Sigmoid colon (tissue), 7 donors: Measurements from ENCODE around the gene KRT80. TPM values are rescaled to one million over a fixed set of nuclear protein-coding genes. Genes with fewer than 3 reads are reported as not detected.

Source experiments
- DNase-seq: peaks from one replicate; pipeline ENCODE4 v3.0.0-alpha.2; 2019
- H3K27ac ChIP-seq, 4 donors: fragments of 200-600 bp; sonication (generic); one replicate each; pipeline ENCODE4 v1.5.1; 2016 to 2019; ENCODE audit warnings: mild to moderate bottlenecking in 1 of 4
- H3K27me3 ChIP-seq, 3 donors: fragments of 200-600 bp; sonication (generic); one replicate each; pipeline ENCODE4 v1.5.1; 2019; ENCODE audit warnings: mild to moderate bottlenecking in 1 of 3
- H3K36me3 ChIP-seq, 4 donors: fragments of 200-600 bp; sonication (generic); one replicate each; pipeline ENCODE4 v1.5.1; 2016 to 2019
- H3K4me1 ChIP-seq, 4 donors: fragments of 200-600 bp; sonication (generic); one replicate each; pipeline ENCODE4 v1.5.1; 2017 to 2019
- H3K4me3 ChIP-seq, 4 donors: fragments of 200-600 bp; sonication (generic); one replicate each; pipeline ENCODE4 v1.5.1; 2017 to 2019; ENCODE audit warnings: mild to moderate bottlenecking in 2 of 4, moderate library complexity in 1 of 4
- H3K9me3 ChIP-seq, 4 donors: fragments of 200-600 bp in 3 of 4; sonication (generic) in 3 of 4; one replicate each; pipeline versions ENCODE4 v1.5.1 to v1.6.1; 2013 to 2019
- EP300 ChIP-seq, 4 donors: sonication (generic); formaldehyde crosslinking; IDR thresholded peaks; one replicate each; pipeline ENCODE4 v1.6.1; 2017; ENCODE audit warnings: antibody characterized with exemption in 4 of 4
- POLR2A ChIP-seq, 2 donors: fragments of 450-650 bp; IDR thresholded peaks; one replicate each; pipeline ENCODE4 v1.6.1; 2016; ENCODE audit warnings: antibody characterized with exemption in 2 of 2, mild to moderate bottlenecking in 2 of 2, moderate library complexity in 2 of 2
- POLR2AphosphoS5 ChIP-seq, 4 donors: sonication (generic); formaldehyde crosslinking; IDR thresholded peaks; one replicate each; pipeline ENCODE4 v1.6.1; 2017; ENCODE audit warnings: antibody characterized with exemption in 4 of 4
- WGBS, 2 donors: extraction: QIAGEN DNeasy Blood & Tissue Kit; methylation state at CpG; one replicate each; pipeline ENCODE4 v1.1.7; 2013; 5-methylcytosine and 5-hydroxymethylcytosine counted together
- intact Hi-C: fragments of 100-400 bp; cut with DNase I; formaldehyde crosslinking; loops from one replicate; pipeline ENCODE4 v1.15.1; 2023
- polyA plus RNA-seq, 3 donors: library from polyadenylated mRNA; stranded (reverse); fragments of 200-250 nt; gene quantifications; one replicate each; pipeline ENCODE4 v1.2.3, GENCODE V29; 2013
- total RNA-seq, 4 donors: library from RNA; depleted of rRNA; stranded (reverse); fragments of >200 nt; gene quantifications; one replicate each; pipeline ENCODE4 v1.1.0, GENCODE V29; 2016
- TF ChIP-seq, protein P1 (sequence below), 4 experiments: fragments of 450-650 bp in 3 of 4; fragments of 200-600 bp in 1 of 4; IDR thresholded peaks; one replicate each; pipeline ENCODE4 v1.5.1; 2016 to 2019; ENCODE audit warnings: antibody characterized with exemption in 4 of 4, mild to moderate bottlenecking in 3 of 4, moderate library complexity in 2 of 4
- donor health status: healthy with polysubstance abuse.
- donor health status: Bipolar disorder and iron deficiency.
- donor health status: healthy.

Gene KRT80
- total and polyA plus RNA-seq, 7 donors = under 0.01 to 0.34 TPM; not detected in 5

DNA sequence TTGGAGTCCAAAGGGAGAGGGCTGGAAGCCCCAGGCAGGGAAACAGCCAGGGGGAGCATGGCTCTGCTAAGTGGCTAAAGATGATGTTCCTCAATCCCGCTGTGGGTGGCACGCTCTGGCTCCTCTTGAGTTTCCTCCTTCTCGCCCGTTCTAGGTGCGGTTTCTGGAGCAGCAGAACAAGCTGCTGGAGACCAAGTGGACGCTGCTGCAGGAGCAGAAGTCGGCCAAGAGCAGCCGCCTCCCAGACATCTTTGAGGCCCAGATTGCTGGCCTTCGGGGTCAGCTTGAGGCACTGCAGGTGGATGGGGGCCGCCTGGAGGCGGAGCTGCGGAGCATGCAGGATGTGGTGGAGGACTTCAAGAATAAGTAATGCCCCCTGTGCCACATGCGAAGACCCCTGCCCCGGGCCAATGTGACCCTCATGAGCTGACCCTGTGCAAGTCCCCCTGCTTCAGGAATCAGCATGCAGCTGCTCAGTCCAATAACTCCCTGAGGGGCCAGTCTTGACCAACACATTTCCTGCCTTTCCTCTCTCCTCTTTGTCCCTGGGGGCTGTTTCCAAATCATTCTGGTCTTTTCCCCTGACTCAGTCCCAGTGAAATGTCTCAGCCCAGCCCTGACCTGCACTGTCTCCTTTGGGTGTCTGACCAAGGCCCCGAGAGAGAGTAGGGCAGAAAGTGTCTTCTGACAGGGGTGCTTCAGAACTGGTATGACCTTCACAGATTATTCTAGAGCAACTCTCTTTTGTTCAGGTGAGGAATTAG is 43.4 kb upstream of the KRT80 start:
- WGBS, 2 donors = 92 to 93% methylated on average over 15 of the region's 15 CpGs
- Histone ChIP-seq H3K36me3 (no peaks in the 10 kb centered on the region), H3K9me3 (no peaks in the 10 kb centered on the region), H3K4me1 (peaks cover 0 to 30% (median 18%) of the 10 kb centered on the region in 4 donors), H3K27ac (no peak overlapping the region), H3K27me3 (peaks cover 10 to 33% (median 23%) of the 10 kb centered on the region in 3 donors), H3K4me3 (no peak overlapping the region)
- peak; percentile 57 for DNase-seq
- TF ChIP-seq, protein P1, sequence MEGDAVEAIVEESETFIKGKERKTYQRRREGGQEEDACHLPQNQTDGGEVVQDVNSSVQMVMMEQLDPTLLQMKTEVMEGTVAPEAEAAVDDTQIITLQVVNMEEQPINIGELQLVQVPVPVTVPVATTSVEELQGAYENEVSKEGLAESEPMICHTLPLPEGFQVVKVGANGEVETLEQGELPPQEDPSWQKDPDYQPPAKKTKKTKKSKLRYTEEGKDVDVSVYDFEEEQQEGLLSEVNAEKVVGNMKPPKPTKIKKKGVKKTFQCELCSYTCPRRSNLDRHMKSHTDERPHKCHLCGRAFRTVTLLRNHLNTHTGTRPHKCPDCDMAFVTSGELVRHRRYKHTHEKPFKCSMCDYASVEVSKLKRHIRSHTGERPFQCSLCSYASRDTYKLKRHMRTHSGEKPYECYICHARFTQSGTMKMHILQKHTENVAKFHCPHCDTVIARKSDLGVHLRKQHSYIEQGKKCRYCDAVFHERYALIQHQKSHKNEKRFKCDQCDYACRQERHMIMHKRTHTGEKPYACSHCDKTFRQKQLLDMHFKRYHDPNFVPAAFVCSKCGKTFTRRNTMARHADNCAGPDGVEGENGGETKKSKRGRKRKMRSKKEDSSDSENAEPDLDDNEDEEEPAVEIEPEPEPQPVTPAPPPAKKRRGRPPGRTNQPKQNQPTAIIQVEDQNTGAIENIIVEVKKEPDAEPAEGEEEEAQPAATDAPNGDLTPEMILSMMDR (IDR thresholded peaks at IDR 0.05) = no peak
- TF ChIP-seq POLR2AphosphoS5 (IDR thresholded peaks at IDR 0.05) (no peak), EP300 (IDR thresholded peaks at IDR 0.05) (no peak), POLR2A (IDR thresholded peaks at IDR 0.05) (no peak)
- intact Hi-C loops = no loop called here

DNA sequence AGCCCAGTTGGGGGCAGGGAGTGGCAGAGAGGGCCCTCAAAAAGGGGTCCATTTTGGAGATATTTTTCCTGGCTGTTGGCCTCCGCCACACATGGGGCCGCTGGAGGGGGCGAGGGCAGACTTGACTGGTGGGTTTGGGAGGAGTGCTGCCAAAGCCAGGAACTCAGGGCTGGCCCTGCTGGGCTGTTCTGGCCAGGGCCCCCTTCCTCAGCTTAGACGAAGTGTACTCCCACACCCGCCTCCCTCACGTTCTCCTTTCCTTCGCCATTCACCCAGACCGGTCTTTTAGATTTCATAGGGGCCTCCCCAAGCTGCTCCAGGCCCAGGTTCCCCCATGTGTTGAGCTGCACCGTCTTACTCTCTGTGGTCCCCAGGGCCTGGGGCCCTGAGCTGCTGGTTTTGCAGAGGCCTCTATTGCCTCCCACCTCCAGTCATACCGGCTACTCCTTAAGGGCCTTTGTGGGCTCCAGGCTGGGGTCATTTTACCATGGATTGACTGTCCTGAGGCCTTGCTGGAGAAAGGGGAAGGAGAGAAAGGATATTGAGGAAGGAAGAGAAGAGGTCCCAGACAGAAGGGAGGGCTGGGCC is 42.5 kb upstream of the KRT80 start:
- peaks cover 10 to 33% (median 23%) of the 10 kb centered on the region in 3 donors for H3K27me3 ChIP-seq

DNA sequence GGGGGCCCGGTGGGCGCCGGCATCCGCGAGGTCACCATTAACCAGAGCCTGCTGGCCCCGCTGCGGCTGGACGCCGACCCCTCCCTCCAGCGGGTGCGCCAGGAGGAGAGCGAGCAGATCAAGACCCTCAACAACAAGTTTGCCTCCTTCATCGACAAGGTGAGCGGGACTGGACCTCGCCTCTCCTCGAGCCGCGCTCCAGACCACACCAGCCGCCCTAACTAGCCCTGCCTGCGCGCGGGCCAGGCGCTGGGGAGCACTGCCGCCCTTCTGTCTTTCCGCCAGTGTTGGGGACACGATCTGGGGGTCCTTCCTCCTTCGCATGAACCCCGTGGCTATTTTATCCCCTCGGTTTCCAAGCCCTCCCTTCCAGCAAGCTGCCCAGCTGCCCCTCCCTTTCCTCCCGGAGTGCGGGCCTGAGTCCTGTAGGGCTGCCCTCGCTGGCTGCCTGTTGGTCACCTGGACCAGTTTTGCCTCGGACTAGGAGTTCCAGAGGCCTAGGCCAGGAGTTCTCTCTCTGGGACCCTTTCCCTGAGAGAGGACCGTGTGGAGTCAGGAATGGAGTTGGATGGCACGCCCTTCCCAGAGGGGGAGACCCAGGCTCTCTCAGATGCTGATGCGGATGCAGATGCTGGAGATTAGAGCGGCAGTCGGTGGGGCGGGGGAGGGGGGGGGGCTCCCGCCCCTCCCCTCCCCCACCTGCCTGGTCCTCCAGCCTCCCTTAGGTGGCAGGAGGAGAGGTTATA is 41.8 kb upstream of the KRT80 start:
- 37 to 67% methylated on average over 40 of the region's 40 CpGs for WGBS, 2 donors
- H3K27me3 ChIP-seq = peaks cover 10 to 33% (median 23%) of the 10 kb centered on the region in 3 donors
- no peaks in the 10 kb centered on the region for H3K9me3 ChIP-seq
- peak overlapping the region in 1 of 4 donors; percentile 42 for H3K27ac ChIP-seq
- H3K4me3 ChIP-seq = no peak overlapping the region
- TF ChIP-seq EP300 (IDR thresholded peaks at IDR 0.05) (no peak), POLR2AphosphoS5 (IDR thresholded peaks at IDR 0.05) (no peak), POLR2A (IDR thresholded peaks at IDR 0.05) (no peak)
- TF ChIP-seq, protein P1 (IDR thresholded peaks at IDR 0.05) = no peak
- no peaks in the 10 kb centered on the region for H3K36me3 ChIP-seq
- peaks cover 0 to 30% (median 18%) of the 10 kb centered on the region in 4 donors for H3K4me1 ChIP-seq
- peak; percentile 63 for DNase-seq
- intact Hi-C loops = no loop called here

More for the DNA sequence above, 42.5 kb upstream of the KRT80 start:
- Histone ChIP-seq H3K36me3 (no peaks in the 10 kb centered on the region), H3K4me3 (no peak overlapping the region), H3K27ac (peak overlapping the region in 1 of 4 donors; percentile 14), H3K9me3 (no peaks in the 10 kb centered on the region), H3K4me1 (peaks cover 0 to 30% (median 18%) of the 10 kb centered on the region in 4 donors)
- intact Hi-C loops = no loop called here
- TF ChIP-seq POLR2AphosphoS5 (IDR thresholded peaks at IDR 0.05) (no peak), POLR2A (IDR thresholded peaks at IDR 0.05) (no peak), EP300 (IDR thresholded peaks at IDR 0.05) (no peak)
- DNase-seq = peak; percentile 34
- 89 to 95% methylated on average over 10 of the region's 10 CpGs for WGBS, 2 donors

DNA sequence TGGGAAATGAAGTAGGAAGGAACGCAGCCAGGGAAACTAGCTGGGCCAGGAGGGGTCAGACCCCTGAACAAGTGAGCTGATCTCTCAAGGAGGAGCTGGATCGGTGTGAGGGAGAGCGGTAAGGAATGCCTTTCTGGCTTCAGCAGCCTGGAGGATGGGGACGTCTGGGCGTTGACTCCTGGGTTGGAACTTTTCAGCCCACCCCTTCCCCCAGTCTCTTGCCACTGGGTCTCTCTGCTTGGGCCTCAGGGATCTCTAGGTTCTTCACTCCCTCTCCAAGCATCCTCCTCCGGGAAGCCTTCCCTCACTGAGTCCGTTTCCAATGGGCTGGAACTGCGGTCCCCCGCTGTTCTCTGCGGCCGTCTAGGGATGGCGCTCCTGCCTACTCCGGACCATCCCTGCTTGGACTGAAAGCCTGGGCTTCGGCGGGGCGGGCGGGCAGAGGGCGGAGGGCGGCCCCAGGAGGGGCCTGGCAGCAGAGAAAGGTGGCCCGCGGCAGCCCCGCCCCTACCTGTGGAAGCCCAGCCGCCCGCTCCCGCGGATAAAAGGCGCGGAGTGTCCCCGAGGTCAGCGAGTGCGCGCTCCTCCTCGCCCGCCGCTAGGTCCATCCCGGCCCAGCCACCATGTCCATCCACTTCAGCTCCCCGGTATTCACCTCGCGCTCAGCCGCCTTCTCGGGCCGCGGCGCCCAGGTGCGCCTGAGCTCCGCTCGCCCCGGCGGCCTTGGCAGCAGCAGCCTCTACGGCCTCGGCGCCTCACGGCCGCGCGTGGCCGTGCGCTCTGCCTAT is 41.1 kb upstream of the KRT80 start, which contains the start of gene KRT7:
KRT7 (plus strand) TSS at position 570 of the 788 bp plus-strand sequence; CDS start at position 624, 54 bp downstream.
- peak within 1 kb of the TSS in 1 of 4 donors; percentile 13 for H3K4me3 ChIP-seq
- intact Hi-C loops = no loop called here
- H3K27me3 ChIP-seq = peaks cover 10 to 33% (median 23%) of the 10 kb centered on the region in 3 donors
- 10 to 18% methylated on average over 58 of the region's 58 CpGs for WGBS, 2 donors
- peaks cover 0 to 30% (median 18%) of the 10 kb centered on the region in 4 donors for H3K4me1 ChIP-seq
- DNase-seq = peak; percentile 28
- TF ChIP-seq, protein P1 (IDR thresholded peaks at IDR 0.05) = no peak
- TF ChIP-seq EP300 (IDR thresholded peaks at IDR 0.05) (no peak), POLR2A (IDR thresholded peaks at IDR 0.05) (no peak), POLR2AphosphoS5 (IDR thresholded peaks at IDR 0.05) (no peak)
- H3K36me3 ChIP-seq = no peaks in the 10 kb centered on the region
- peak within 1 kb of the TSS in 1 of 4 donors; percentile 48 for H3K27ac ChIP-seq
- H3K9me3 ChIP-seq = no peaks in the 10 kb centered on the region
